ENCODE results near the gene SH3BP4.
"Not testable (repeated sequence)": the region's sequence is repeated elsewhere in the genome, so short reads cannot be mapped to it uniquely, and the experiment has no call there.

The SH3BP4 gene

GRCh38 chr2:235000426-235001236 is 48.8 kb downstream of the SH3BP4 start:
- DNase-seq (ENCODE audit: low spot score), result no peak

- no peak for DNase-seq (ENCODE audit: low spot score)
These were observed 49.7 kb downstream of the SH3BP4 start for GRCh38 chr2:235001237-235002133.

GRCh38 chr2:235002198-235003095 is 50.6 kb downstream of the SH3BP4 start:
- DNase-seq (ENCODE audit: low spot score), result no peak

- no peak for DNase-seq (ENCODE audit: low spot score)
These were observed 51.4 kb downstream of the SH3BP4 start for GRCh38 chr2:235003096-235003775.

GRCh38 chr2:235004329-235004903 is 52.6 kb downstream of the SH3BP4 start:
- no peak for DNase-seq (ENCODE audit: low spot score)

- DNase-seq (ENCODE audit: low spot score), result no peak
These were observed 53.2 kb downstream of the SH3BP4 start for GRCh38 chr2:235005023-235005422.

GRCh38 chr2:235005603-235006259 is 53.9 kb downstream of the SH3BP4 start:
- DNase-seq (ENCODE audit: low spot score), result no peak

- DNase-seq (ENCODE audit: low spot score), result no peak
These were observed 54.6 kb downstream of the SH3BP4 start for GRCh38 chr2:235006461-235006860.

- DNase-seq (ENCODE audit: low spot score), result no peak
These were observed 55.2 kb downstream of the SH3BP4 start for GRCh38 chr2:235006986-235007385.

GRCh38 chr2:235007664-235008457 is 56.0 kb downstream of the SH3BP4 start:
- DNase-seq (ENCODE audit: low spot score), result no peak

- DNase-seq (ENCODE audit: low spot score), result no peak
These were observed 56.8 kb downstream of the SH3BP4 start for GRCh38 chr2:235008584-235009044.

GRCh38 chr2:235009081-235009480 is 57.3 kb downstream of the SH3BP4 start:
- DNase-seq (ENCODE audit: low spot score), result no peak

GRCh38 chr2:235010117-235010714 is 58.4 kb downstream of the SH3BP4 start:
- DNase-seq (ENCODE audit: low spot score), result no peak

- no peak for DNase-seq (ENCODE audit: low spot score)
These were observed 59.8 kb downstream of the SH3BP4 start for GRCh38 chr2:235011607-235011928.

- no peak for DNase-seq (ENCODE audit: low spot score)
These were observed 60.3 kb downstream of the SH3BP4 start for GRCh38 chr2:235011929-235012631.

GRCh38 chr2:235017441-235017840 is 65.6 kb downstream of the SH3BP4 start:
- no peak for DNase-seq (ENCODE audit: low spot score)

GRCh38 chr2:235018838-235019237 is 67.0 kb downstream of the SH3BP4 start:
- no peak for DNase-seq (ENCODE audit: low spot score)

GRCh38 chr2:235020141-235020540 is 68.3 kb downstream of the SH3BP4 start:
- not testable (repeated sequence) for DNase-seq (ENCODE audit: low spot score)

GRCh38 chr2:235021752-235022151 is 69.9 kb downstream of the SH3BP4 start:
- no peak for DNase-seq (ENCODE audit: low spot score)
